Fibroblast of pulmonary artery (primary cell): ENCODE measurements around the gene ZNF853.
A peak's percentile ranks its signal among the peaks of the same experiment; 100 is the strongest.

Experiments used
- DNase-seq: peaks from one replicate; pipeline ENCODE4 v3.0.0-alpha.2; 2010; ENCODE audit warnings: low read depth
- H3K4me3 ChIP-seq: replicated peaks from 2 replicates; pipeline ENCODE4 v1.5.1; 2011; ENCODE audit warnings: low read depth, mild to moderate bottlenecking, control low read depth, low read length, moderate library complexity
- CTCF ChIP-seq: IDR thresholded peaks from 2 replicates; pipeline ENCODE4 v1.5.1; 2011; ENCODE audit warnings: mild to moderate bottlenecking, control low read depth, low read length, inconsistent platforms; ENCODE audit errors: missing control alignments

ZNF853 gene

GRCh38 chr7:6589829-6590644 lies 25.4 kb upstream of the ZNF853 start, which contains the start of gene INTS15:
Gene INTS15 (plus strand): TSS chr7:6590021. CDS start chr7:6590284, 263 bp downstream.
- peak; percentile 84 for DNase-seq
- peak; percentile 17 for TF ChIP-seq CTCF
- H3K4me3 ChIP-seq: peak within 1 kb of the TSS; percentile 70

DNA sequence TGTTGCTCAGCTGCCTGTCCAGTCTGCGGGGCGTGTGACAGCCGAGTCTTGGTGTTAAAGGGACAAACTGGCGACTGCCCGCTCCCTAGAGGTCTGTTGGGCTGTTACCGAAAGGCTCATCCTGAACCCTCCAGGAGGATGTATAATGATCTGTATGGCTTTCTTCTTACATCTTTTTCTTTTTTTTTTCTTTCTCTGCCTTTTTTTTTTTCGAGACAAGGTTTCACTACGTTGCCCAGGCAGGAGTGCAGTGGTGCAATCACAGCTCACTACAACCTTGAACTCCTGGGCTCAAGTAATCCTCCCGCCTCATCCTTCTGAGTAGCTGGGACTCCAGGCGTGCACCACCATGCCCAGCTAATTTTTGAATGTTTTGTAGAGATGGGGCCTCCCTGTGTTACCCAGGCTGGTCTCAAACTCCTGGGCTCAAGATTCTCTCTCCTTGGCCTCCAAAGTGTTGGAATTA lies 24.7 kb upstream of the ZNF853 start:
- no peak for TF ChIP-seq CTCF
- H3K4me3 ChIP-seq: peak overlapping the region; percentile 70
- peak; percentile 23 for DNase-seq

DNA sequence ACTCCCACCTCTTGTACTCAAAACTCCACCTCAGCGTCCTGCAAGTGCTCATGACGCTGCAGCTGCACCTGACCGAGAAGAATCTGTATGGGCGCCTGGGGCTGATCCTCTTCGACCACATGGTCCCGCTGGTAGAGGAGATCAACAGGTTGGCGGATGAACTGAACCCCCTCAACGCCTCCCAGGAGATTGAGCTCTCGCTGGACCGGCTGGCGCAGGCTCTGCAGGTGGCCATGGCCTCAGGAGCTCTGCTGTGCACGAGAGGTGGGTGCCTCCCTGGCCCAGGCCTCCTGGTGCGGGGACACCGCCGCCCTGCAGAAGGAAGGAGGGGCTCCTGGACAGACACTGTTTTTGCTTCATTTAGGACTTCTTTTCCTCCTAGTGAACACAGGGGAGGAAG lies 15.3 kb upstream of the ZNF853 start:
- TF ChIP-seq CTCF: no peak
- no peak overlapping the region for H3K4me3 ChIP-seq
- DNase-seq: no peak

GRCh38 chr7:6604458-6604857 lies 11.0 kb upstream of the ZNF853 start:
- no peak overlapping the region for H3K4me3 ChIP-seq
- no peak for DNase-seq
- no peak for TF ChIP-seq CTCF

DNA sequence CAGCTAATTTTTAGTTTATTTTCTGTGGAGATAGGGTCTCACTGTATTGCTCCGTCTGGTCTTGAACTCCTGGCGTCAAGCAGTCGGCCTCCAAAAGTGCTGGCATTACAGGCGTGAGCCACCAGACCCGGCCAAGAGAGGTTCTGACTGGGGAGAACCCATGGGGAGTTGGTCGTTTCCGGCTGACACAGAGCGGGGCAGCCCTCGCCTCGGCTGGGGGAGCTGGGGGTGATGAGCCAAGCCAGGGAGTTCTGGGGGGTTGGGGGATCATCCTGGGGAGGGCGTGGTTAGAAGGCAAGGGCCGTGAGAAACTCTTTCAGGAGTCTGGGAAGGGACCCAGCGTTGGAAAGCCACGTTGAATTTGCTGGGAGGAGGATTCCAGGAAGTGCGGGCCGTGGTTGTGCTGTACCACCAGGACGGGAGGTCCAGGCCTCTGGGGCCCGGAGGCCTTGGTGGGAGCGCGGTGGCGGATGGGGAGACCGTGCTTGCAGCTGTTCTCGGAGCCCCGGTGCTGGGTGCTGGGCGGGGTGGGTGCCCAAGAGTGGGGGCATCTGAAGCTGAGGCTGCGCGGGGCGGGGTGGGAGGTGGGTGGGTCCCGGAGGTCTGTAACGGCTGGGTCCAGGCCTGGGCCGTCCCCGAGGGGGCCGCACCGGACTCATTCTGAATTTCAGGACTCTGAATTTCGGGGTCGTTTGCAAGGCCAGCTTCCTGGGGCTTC lies 8.4 kb upstream of the ZNF853 start:
- TF ChIP-seq CTCF: no peak
- no peak for DNase-seq
- H3K4me3 ChIP-seq: no peak overlapping the region

DNA sequence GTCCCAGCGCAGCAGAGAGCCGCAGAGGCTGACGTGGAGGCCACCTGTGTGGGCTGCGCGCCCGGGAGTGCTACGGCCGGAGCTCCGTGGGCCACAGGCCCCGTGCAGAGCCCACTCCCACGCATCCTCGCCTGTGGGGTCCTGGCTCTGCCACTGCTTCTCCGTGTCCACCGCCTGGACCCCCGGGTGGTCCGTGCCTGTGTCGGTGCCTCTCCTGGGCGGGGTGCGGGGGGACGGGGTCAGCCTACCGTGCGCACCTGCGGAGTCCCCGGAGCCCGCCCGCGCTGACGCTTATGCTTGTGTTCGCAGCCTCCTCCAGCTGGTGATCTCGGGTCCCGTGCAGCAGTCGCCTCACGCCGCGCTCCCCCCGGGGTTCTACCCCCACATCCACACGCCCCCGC lies 7.8 kb upstream of the ZNF853 start:
- no peak overlapping the region for H3K4me3 ChIP-seq
- DNase-seq: no peak
- no peak for TF ChIP-seq CTCF
